ENCODE results near the gene INTS11.

GRCh38 chr1:1310476-1311053 is 13.9 kb downstream of the INTS11 start:
- TF ChIP-seq CTCF (IDR thresholded peaks at IDR 0.05; ENCODE audit: insufficient read depth, low read depth, low read length), result no peak
- TF ChIP-seq EZH2 (IDR thresholded peaks at IDR 0.05; ENCODE audit: insufficient read depth, low read length), result no peak

All from astrocyte (in vitro differentiated cells and primary cell).